Choroid plexus epithelial cell (primary cell): ENCODE data around the gene SLC25A3.
"Not testable (repeated sequence)": the region's sequence is repeated elsewhere in the genome, so short reads cannot be mapped to it uniquely, and the experiment has no call there.

Source experiments
- DNase-seq: peaks from one replicate; pipeline ENCODE4 v3.0.0-alpha.2; 2010; ENCODE audit warnings: low read depth
- H3K4me3 ChIP-seq: 2 replicates; pipeline ENCODE4 v1.5.1; 2011; ENCODE audit warnings: low read depth, mild to moderate bottlenecking, control low read depth, low read length, moderate library complexity
- TF ChIP-seq, protein P1 (sequence below): conservative IDR thresholded peaks from 2 replicates; pipeline ENCODE4 v1.5.1; 2011; ENCODE audit warnings: low read depth, mild to moderate bottlenecking, control low read depth, inconsistent platforms, low read length, moderate library complexity

Gene SLC25A3

DNA sequence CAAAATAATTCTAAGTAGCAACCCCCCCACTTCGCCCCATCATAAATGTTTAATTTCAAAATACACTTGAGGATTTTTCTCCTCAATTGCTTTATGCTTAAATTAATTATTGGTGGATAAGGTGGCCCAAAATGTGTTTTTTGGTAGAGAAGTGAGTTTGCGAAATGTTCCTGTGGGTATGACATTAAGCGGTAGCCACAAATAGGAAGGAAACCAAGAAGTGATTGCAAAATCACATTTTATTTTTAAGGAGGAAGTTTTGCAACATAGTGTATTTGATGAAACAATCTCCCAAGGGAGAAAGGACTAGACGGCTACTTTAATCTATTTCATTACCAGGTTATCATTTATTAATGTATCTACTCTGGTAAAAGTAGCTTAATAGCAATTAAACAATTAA lies 25.5 kb downstream of the SLC25A3 start:
- peak; percentile 78 for DNase-seq
- TF ChIP-seq, protein P1, sequence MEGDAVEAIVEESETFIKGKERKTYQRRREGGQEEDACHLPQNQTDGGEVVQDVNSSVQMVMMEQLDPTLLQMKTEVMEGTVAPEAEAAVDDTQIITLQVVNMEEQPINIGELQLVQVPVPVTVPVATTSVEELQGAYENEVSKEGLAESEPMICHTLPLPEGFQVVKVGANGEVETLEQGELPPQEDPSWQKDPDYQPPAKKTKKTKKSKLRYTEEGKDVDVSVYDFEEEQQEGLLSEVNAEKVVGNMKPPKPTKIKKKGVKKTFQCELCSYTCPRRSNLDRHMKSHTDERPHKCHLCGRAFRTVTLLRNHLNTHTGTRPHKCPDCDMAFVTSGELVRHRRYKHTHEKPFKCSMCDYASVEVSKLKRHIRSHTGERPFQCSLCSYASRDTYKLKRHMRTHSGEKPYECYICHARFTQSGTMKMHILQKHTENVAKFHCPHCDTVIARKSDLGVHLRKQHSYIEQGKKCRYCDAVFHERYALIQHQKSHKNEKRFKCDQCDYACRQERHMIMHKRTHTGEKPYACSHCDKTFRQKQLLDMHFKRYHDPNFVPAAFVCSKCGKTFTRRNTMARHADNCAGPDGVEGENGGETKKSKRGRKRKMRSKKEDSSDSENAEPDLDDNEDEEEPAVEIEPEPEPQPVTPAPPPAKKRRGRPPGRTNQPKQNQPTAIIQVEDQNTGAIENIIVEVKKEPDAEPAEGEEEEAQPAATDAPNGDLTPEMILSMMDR: no peak
- H3K4me3 ChIP-seq: no peak overlapping the region

DNA sequence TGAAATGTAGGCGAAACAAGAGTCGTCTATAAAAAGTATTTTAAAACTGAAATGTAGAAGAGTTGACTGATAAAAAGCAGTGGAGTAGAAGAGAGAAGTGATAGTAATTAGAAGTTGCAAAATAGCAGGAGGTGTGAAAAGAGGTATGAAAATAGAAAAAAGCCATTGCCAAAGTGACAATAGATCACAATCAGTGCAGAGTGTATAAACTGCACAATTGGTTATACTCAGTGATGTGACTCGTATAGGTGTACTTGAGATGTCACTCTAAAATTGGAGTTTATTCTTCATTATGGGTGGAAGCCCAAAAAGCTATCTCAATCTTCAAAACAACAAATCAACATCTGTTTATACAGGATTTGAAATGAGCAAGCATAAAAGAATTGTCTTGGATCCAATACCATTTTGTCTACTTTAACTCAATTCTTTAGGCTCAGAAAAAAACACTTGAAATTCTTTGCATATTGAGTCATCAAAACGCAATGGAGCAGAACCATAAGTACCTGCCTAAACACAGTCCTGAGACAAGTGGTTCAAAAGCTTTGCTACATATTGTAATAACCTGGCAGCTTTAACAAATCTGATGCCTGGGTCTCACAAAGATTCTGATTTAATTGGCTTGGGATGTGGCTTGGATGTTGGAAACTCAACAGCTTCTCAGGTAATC lies 42.3 kb downstream of the SLC25A3 start:
- TF ChIP-seq, protein P1: no peak
- peak; percentile 82 for DNase-seq
- H3K4me3 ChIP-seq: no peak overlapping the region

DNA sequence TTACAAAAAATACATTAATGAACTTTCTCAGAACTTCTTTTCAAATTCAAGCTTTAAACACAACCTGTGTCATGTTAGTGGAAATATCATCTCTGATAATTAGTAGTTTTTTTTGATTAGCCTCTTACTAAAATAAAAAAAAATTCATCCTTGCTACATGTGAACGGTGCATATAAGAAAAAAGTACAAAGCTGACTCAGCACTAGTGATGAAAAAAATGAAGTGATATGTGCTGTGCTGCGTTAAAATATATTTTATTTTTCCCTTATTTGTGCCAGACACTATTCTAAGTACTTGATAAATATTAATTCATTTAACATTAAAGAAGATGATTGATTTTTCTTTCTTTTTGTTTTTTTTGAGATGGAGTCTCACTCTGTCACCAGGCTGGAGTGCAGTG lies 43.6 kb downstream of the SLC25A3 start:
- TF ChIP-seq, protein P1: no peak

DNA sequence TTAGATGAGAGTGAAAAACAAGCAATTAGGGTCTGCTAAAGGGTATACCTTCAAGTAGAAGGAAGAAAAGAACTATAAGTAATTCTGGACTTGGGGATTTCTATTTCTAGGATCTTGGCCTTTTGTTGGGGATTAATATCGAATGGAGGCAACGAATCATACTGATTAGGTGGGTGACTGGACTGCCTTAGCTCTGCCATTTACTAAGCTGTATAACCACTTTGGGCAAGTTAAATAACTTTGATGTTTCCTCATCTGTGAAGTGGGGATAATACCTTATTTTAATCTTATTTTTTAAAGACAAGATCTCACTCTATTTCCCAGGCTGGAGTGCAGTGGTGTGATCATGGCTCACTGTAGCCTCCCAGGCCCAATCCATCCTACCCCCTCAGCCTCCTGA lies 44.5 kb downstream of the SLC25A3 start:
- H3K4me3 ChIP-seq: no peak overlapping the region
- DNase-seq: no peak
- TF ChIP-seq, protein P1: no peak

More for the DNA sequence above, 43.6 kb downstream of the SLC25A3 start:
- no peak for DNase-seq
- no peak overlapping the region for H3K4me3 ChIP-seq

DNA sequence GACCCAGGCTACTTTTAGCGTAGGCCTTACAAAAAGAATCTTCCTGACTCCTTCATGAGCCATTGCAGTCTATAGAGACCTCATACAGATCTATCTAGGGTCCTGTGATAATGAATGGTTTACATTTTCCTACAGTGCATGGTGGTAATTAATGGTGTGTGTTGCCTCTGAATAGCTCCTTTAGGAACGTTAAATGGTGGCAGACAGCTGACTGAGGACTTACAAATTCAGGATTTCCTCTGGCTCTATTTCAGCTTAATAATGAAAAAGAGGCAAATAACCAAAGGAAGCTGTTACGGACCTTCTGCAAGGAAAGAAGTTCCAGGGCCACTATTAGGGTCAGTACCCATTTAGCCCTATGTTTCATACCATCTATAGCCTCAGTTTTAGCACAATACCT lies 46.0 kb downstream of the SLC25A3 start:
- no peak for DNase-seq
- H3K4me3 ChIP-seq: no peak overlapping the region
- TF ChIP-seq, protein P1: no peak

DNA sequence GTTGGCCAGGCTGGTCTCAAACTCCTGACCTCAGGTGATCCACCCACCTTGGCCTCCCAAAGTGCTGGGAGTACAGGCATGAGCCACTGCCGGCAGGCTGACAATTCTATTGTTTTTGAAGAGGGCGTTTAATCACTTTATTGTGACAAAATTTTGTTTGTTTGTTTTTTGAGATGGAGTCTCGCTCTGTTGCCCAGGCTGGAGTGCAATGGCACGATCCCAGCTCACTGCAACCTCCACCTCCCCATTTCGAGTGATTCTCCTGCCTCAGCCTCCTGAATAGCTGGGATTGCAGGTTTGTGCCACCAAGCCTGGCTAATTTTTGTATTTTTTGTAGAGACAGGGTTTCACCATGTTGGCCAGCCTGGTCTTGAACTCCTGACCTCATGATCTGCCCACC lies 49.3 kb downstream of the SLC25A3 start:
- H3K4me3 ChIP-seq, DNase-seq: not testable (repeated sequence)

DNA sequence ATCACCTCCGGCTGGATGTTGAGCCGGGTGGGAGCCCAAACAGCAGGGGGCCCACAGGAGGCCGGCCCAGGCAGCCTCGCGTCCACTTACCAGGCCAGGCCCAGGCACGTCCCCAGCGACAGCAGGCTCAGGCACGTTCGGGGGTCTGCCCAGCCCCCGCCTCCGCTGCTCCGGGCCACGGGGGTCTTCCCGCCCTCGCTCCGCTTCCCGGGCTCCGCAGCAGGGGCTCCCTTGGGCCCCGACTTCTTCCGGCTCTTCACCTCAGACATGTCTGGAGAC lies 50.9 kb downstream of the SLC25A3 start:
- DNase-seq: no peak

More for the DNA sequence above, 50.9 kb downstream of the SLC25A3 start:
- TF ChIP-seq, protein P1: no peak
- H3K4me3 ChIP-seq: peak overlapping the region; percentile 95
